Kidney (tissue), 14 donors: ENCODE results near the gene DNAJC15. TPM values are rescaled to one million over a fixed set of nuclear protein-coding genes. Genes with fewer than 3 reads are reported as not detected.
"Not testable (repeated sequence)": the region's sequence is repeated elsewhere in the genome, so short reads cannot be mapped to it uniquely, and the experiment has no call there.

Source experiments
- DNase-seq, 5 donors: peaks; one replicate each; pipeline ENCODE4 v3.0.0-alpha.2; 2013 to 2020
- FAIRE-seq: peaks from 2 replicates; lab custom pipeline; 2012; peaks lifted over from hg19 to GRCh38; lab: Jason Lieb, UNC
- H3K27ac ChIP-seq, 2 donors: one replicate each; pipeline ENCODE4 v1.7.0; 2013; ENCODE audit warnings: low read depth in 2 of 2, low read length in 2 of 2, inconsistent platforms in 1 of 2
- H3K27me3 ChIP-seq: one replicate; pipeline ENCODE4 v1.7.1; 2013; ENCODE audit warnings: low read length, inconsistent platforms; ENCODE audit not compliant: control insufficient read depth, insufficient read depth
- H3K36me3 ChIP-seq, 3 donors: one replicate each; pipeline versions ENCODE4 v1.7.0 to v1.7.1; 2013; ENCODE audit warnings: low read length in 3 of 3, control low read depth in 1 of 3, inconsistent platforms in 1 of 3; ENCODE audit not compliant: insufficient read depth in 3 of 3, control insufficient read depth in 2 of 3
- H3K4me1 ChIP-seq, 3 donors: one replicate each; pipeline versions ENCODE4 v1.7.0 to v1.7.1; 2013; ENCODE audit warnings: low read length in 3 of 3, inconsistent platforms in 1 of 3, low read depth in 1 of 3; ENCODE audit not compliant: control insufficient read depth in 2 of 3, insufficient read depth in 2 of 3
- H3K4me3 ChIP-seq, 3 donors: one replicate each; pipeline versions ENCODE4 v1.7.0 to v1.8.1; 2013; ENCODE audit warnings: low read length in 3 of 3, control low read depth in 1 of 3, inconsistent platforms in 1 of 3
- H3K9ac ChIP-seq, 3 donors: one replicate each; pipeline versions ENCODE4 v1.7.0 to v1.7.1; 2013; ENCODE audit warnings: low read length in 3 of 3, control low read depth in 1 of 3, inconsistent platforms in 1 of 3
- H3K9me3 ChIP-seq, 3 donors: one replicate each; pipeline versions ENCODE4 v1.7.0 to v1.7.1; 2013; ENCODE audit warnings: low read length in 3 of 3, control low read depth in 1 of 3, inconsistent platforms in 1 of 3; ENCODE audit not compliant: control insufficient read depth in 2 of 3, insufficient read depth in 1 of 3
- intact Hi-C: fragments of 100-400 bp; cut with DNase I; formaldehyde crosslinking; loops from one replicate; pipeline ENCODE4 v1.11.1; 2022
- polyA plus RNA-seq: library from polyadenylated mRNA; stranded (reverse); fragments of 350-450 nt; fragmentation: Illumina TruSeq; extraction: RNeasy Lipid Tissue Mini Kit (QIAGEN cat#74804); gene quantifications from one replicate; pipeline ENCODE4 v1.2.3, GENCODE V29; 2014; ENCODE audit warnings: low read depth, low replicate concordance; ENCODE audit not compliant: insufficient read depth
- total RNA-seq: library from RNA; stranded (reverse); fragmentation: NEBNext Ultra II Directional; extraction: Animal tissue kit (Norgen Biotek cat#: 25700); gene quantifications from one replicate; pipeline ENCODE4 v1.2.1, GENCODE V29; 2021
- TF ChIP-seq, protein P1 (sequence below): IDR thresholded peaks from 3 replicates; pipeline ENCODE4 v1.5.1; 2012; ENCODE audit warnings: mild to moderate bottlenecking, moderate library complexity, borderline replicate concordance; ENCODE audit not compliant: insufficient read depth; ENCODE audit errors: extremely low read depth
- donor health status: control.
- donor health status: control.
- donor health status: control.
- donor health status: control.
- donor health status: control.
- donor health status: DM: yes; HTN: yes; CAD: no.
- donor health status: Normal renal cell carcinoma (clear cell type).

The DNAJC15 gene
- total and polyA plus RNA-seq, 2 donors from 2014 or later, result 18.8 to 31.0 TPM

DNA sequence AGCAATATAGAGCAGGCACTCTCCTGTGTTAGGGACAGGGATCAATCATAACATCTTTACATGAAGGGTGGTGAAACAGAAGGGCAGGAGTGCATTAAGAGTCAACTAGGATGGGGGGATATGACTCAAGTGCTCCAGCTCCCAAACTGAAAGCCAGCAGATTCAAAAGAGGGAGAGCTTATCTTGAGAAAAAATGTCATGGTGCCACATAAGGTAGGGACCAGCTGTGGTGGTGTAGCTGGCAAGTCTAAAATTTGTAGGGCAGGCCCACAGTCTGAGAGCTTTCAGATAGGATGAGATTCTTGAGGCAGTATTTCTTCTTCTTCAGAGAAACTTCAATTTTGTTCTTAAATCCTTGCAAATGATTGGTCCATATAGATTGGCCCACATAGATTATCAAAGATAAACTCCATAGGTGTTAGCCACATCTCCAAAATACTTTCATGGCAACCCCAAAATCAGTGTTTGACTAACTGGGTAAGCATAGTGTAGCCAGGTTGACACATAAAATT, 19.1 kb downstream of the DNAJC15 start:
- Histone ChIP-seq H3K36me3 (no peaks in the 10 kb centered on the region), H3K4me1 (peaks cover 0 to 6% (median 0%) of the 10 kb centered on the region in 3 donors), H3K9me3 (no peaks in the 10 kb centered on the region), H3K27ac (no peak overlapping the region), H3K27me3 (no peaks in the 10 kb centered on the region), H3K4me3 (no peak overlapping the region), H3K9ac (no peak overlapping the region)
- intact Hi-C loops, result no loop called here
- DNase-seq, result no peak
- no peak for FAIRE-seq
- TF ChIP-seq, protein P1, sequence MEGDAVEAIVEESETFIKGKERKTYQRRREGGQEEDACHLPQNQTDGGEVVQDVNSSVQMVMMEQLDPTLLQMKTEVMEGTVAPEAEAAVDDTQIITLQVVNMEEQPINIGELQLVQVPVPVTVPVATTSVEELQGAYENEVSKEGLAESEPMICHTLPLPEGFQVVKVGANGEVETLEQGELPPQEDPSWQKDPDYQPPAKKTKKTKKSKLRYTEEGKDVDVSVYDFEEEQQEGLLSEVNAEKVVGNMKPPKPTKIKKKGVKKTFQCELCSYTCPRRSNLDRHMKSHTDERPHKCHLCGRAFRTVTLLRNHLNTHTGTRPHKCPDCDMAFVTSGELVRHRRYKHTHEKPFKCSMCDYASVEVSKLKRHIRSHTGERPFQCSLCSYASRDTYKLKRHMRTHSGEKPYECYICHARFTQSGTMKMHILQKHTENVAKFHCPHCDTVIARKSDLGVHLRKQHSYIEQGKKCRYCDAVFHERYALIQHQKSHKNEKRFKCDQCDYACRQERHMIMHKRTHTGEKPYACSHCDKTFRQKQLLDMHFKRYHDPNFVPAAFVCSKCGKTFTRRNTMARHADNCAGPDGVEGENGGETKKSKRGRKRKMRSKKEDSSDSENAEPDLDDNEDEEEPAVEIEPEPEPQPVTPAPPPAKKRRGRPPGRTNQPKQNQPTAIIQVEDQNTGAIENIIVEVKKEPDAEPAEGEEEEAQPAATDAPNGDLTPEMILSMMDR, result no peak

DNA sequence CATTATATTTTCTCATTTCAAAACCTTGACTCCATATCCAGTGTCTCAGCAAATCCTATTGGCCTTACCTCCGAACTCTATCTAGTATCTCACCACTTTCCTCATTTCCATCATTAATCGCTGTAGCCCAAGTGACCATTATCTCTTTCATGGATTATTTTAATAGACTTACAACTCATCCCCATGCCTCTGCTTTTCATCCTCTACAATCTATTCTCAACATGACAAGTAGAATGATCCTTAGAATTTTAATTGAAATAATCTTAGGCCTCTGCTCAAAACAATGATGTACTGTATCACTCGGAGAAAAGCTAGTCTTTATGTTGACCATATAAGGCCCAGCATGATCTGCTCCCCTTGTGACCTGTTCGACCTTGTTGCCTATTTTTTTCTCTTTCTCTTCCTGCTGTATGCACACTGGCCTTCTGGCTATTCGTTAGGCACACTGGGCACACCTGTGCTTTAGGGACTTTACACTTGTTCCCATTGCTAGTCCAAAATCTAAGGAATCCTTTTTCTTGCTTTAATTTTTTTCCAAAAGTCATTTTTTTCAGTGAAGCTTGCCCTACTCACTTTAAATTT, 21.4 kb downstream of the DNAJC15 start:
- intact Hi-C loops, result no loop called here
- H3K4me3 ChIP-seq, result peak overlapping the region in 2 of 3 donors; percentile 13 to 26
- no peaks in the 10 kb centered on the region for H3K27me3 ChIP-seq
- peaks cover 0 to 6% (median 0%) of the 10 kb centered on the region in 3 donors for H3K4me1 ChIP-seq
- no peaks in the 10 kb centered on the region for H3K36me3 ChIP-seq
- no peak for FAIRE-seq
- TF ChIP-seq, protein P1, result no peak
- H3K9me3 ChIP-seq, result no peaks in the 10 kb centered on the region
- DNase-seq, result no peak
- no peak overlapping the region for H3K9ac ChIP-seq
- peak overlapping the region; percentile 56 to 70 for H3K27ac ChIP-seq

DNA sequence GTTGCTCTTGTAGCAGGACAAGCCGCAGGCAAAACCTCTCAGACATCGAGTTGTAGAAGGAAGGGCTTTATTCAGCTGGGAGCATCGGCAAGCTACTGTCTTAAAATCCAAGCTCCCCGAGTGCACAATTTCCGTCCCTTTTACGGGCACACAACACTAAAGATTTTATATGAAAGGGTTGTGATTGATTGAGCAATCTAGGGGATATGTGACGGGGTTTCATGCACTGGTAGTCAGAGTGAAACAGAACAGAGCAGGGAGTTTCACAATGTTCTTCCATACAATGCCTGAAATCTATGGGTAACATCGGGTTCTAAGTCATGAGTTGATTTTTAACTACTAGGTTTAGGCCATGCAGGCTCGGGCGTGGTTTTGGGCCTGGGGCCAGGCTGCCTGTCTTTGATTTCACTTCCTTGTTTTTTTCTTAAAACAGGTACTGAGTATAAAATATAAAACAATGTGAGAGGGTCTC, 22.0 kb downstream of the DNAJC15 start:
- H3K27ac ChIP-seq, result peak overlapping the region; percentile 56 to 70
- peak in 1 of 5 donors; percentile 93 for DNase-seq
- H3K36me3 ChIP-seq, H3K4me1 ChIP-seq, H3K27me3 ChIP-seq, intact Hi-C loops, H3K9me3 ChIP-seq, H3K9ac ChIP-seq, FAIRE-seq: not testable (repeated sequence)
- peak overlapping the region in 2 of 3 donors; percentile 13 to 26 for H3K4me3 ChIP-seq

DNA sequence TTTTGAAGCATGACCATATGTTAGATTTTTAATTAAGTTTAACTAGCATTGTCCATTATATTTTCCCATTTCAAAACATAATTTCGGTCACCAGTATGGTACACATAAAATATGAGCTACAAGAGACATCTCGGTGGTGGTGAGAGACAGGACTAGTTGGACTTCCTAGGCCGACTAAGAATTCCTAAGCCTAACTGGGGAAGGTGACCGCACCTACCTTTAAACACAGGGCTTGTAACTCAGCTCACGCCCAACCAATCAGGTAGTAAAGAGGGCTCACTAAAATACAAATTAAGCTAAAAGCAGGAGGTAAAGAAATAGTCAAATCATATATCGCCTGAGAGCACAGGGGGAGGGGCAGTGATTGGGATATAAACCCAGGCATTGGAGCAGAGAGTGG, 22.9 kb downstream of the DNAJC15 start:
- Histone ChIP-seq H3K4me3 (no peak overlapping the region), H3K27ac (no peak overlapping the region), H3K9ac (no peak overlapping the region), H3K9me3 (no peaks in the 10 kb centered on the region), H3K4me1 (peaks cover 0 to 6% (median 0%) of the 10 kb centered on the region in 3 donors), H3K36me3 (no peaks in the 10 kb centered on the region), H3K27me3 (no peaks in the 10 kb centered on the region)
- TF ChIP-seq, protein P1, result no peak
- DNase-seq (no peak), FAIRE-seq (no peak)
- intact Hi-C loops, result no loop called here
